Activated naive CD4-positive, alpha-beta T cell treated with anti-CD3 and anti-CD28 coated beads, Interleukin-2, amount 50 U/mL, for 16 hours (primary cell): ENCODE measurements around the gene NEDD4L.
"Not testable (repeated sequence)": the region's sequence is repeated elsewhere in the genome, so short reads cannot be mapped to it uniquely, and the experiment has no call there.

Experiments used
- DNase-seq: peaks from one replicate; pipeline ENCODE4 v3.0.0-alpha.2; 2020

The NEDD4L gene

GRCh38 chr18:58043491-58044369 is at the start of gene NEDD4L:
Gene NEDD4L (plus strand): TSS chr18:58044226. CDS start chr18:58044661, 435 bp downstream.
- DNase-seq: peak; percentile 83

- no peak for DNase-seq
These were observed 48.7 kb upstream of the NEDD4L start for GRCh38 chr18:57995331-57995730.

- DNase-seq: not testable (repeated sequence)
These were observed 47.1 kb upstream of the NEDD4L start for GRCh38 chr18:57996894-57997293.

GRCh38 chr18:57997820-57998219 is 46.2 kb upstream of the NEDD4L start:
- DNase-seq: no peak

- DNase-seq: no peak
These were observed 45.6 kb upstream of the NEDD4L start for GRCh38 chr18:57998461-57998860.

GRCh38 chr18:58004317-58004716 is 39.7 kb upstream of the NEDD4L start:
- no peak for DNase-seq

GRCh38 chr18:58005011-58005410 is 39.0 kb upstream of the NEDD4L start:
- no peak for DNase-seq

- no peak for DNase-seq
These were observed 38.0 kb upstream of the NEDD4L start for GRCh38 chr18:58005885-58006523.

- DNase-seq: no peak
These were observed 34.9 kb upstream of the NEDD4L start for GRCh38 chr18:58009166-58009565.

- DNase-seq: no peak
These were observed 33.8 kb upstream of the NEDD4L start for GRCh38 chr18:58010265-58010664.

- DNase-seq: no peak
These were observed 31.7 kb upstream of the NEDD4L start for GRCh38 chr18:58012356-58012755.

GRCh38 chr18:58013241-58014211 is 30.5 kb upstream of the NEDD4L start:
- DNase-seq: no peak

- DNase-seq: no peak
These were observed 28.8 kb upstream of the NEDD4L start for GRCh38 chr18:58015065-58015780.

- no peak for DNase-seq
These were observed 26.8 kb upstream of the NEDD4L start for GRCh38 chr18:58017267-58017666.

GRCh38 chr18:58020567-58021107 is 23.4 kb upstream of the NEDD4L start:
- no peak for DNase-seq

- no peak for DNase-seq
These were observed 22.5 kb upstream of the NEDD4L start for GRCh38 chr18:58021504-58021903.

- no peak for DNase-seq
These were observed 20.9 kb upstream of the NEDD4L start for GRCh38 chr18:58023108-58023507.

- DNase-seq: no peak
These were observed 19.9 kb upstream of the NEDD4L start for GRCh38 chr18:58024139-58024538.

GRCh38 chr18:58025205-58025604 is 18.8 kb upstream of the NEDD4L start:
- DNase-seq: no peak

- no peak for DNase-seq
These were observed 18.3 kb upstream of the NEDD4L start for GRCh38 chr18:58025733-58026132.

- DNase-seq: no peak
These were observed 17.6 kb upstream of the NEDD4L start for GRCh38 chr18:58026395-58026794.

GRCh38 chr18:58026857-58027256 is 17.2 kb upstream of the NEDD4L start:
- no peak for DNase-seq
